Ovary (tissue), 3 donors: ENCODE measurements around the gene FBXL7.

Source experiments
- CTCF ChIP-seq, 3 donors: fragments of 450-650 bp in 2 of 3; fragments of 200-600 bp in 1 of 3; IDR thresholded peaks; one replicate each; pipeline versions ENCODE4 v1.5.1 to v1.8.0; 2016 to 2022; ENCODE audit warnings: antibody characterized with exemption in 3 of 3, mild to moderate bottlenecking in 1 of 3
- EP300 ChIP-seq: sonication (generic); formaldehyde crosslinking; IDR thresholded peaks from one replicate; pipeline ENCODE4 v1.6.1; 2017; ENCODE audit warnings: antibody characterized with exemption
- POLR2A ChIP-seq: fragments of 450-650 bp; IDR thresholded peaks from one replicate; pipeline ENCODE4 v1.6.1; 2017; ENCODE audit warnings: antibody characterized with exemption, mild to moderate bottlenecking, moderate library complexity
- donor health status: DM: no; HTN: no; CAD: no.

- TF ChIP-seq CTCF (IDR thresholded peaks at IDR 0.05) (no peak), EP300 (no peak), POLR2A (no peak)
Measured at GRCh38 chr5:15899481-15899880, 399.5 kb downstream of the FBXL7 start.
